AG09309 (cell line): ENCODE measurements around the gene APPL2.

ENCODE experiments used
- DNase-seq: peaks from one replicate; pipeline ENCODE4 v3.0.0-alpha.2; 2010; ENCODE audit warnings: low read depth
- H3K4me3 ChIP-seq: 2 replicates; pipeline ENCODE4 v1.5.1; 2011; ENCODE audit warnings: mild to moderate bottlenecking, low read depth, low read length, moderate library complexity; ENCODE audit not compliant: control insufficient read depth
- CTCF ChIP-seq: IDR thresholded peaks from 2 replicates; pipeline ENCODE4 v1.5.1; 2011; ENCODE audit warnings: mild to moderate bottlenecking, low read depth, low read length, inconsistent platforms; ENCODE audit not compliant: insufficient read depth, control insufficient read depth; ENCODE audit errors: missing control alignments

Gene APPL2

GRCh38 chr12:105162174-105162573 lies 73.8 kb downstream of the APPL2 start:
- no peak overlapping the region for H3K4me3 ChIP-seq
- DNase-seq = no peak
- no peak for TF ChIP-seq CTCF

- TF ChIP-seq CTCF = no peak
- no peak for DNase-seq
- no peak overlapping the region for H3K4me3 ChIP-seq
These were observed 77.1 kb downstream of the APPL2 start for GRCh38 chr12:105158876-105159275.

- no peak overlapping the region for H3K4me3 ChIP-seq
- TF ChIP-seq CTCF = no peak
- no peak for DNase-seq
These were observed 78.4 kb downstream of the APPL2 start for GRCh38 chr12:105157606-105158005.

GRCh38 chr12:105156260-105156659 lies 79.7 kb downstream of the APPL2 start:
- no peak for TF ChIP-seq CTCF
- no peak for DNase-seq
- no peak overlapping the region for H3K4me3 ChIP-seq

GRCh38 chr12:105142259-105142658 lies 93.7 kb downstream of the APPL2 start:
- DNase-seq = no peak
- no peak for TF ChIP-seq CTCF
- H3K4me3 ChIP-seq = no peak overlapping the region

- no peak overlapping the region for H3K4me3 ChIP-seq
- TF ChIP-seq CTCF = no peak
- no peak for DNase-seq
These were observed 94.6 kb downstream of the APPL2 start for GRCh38 chr12:105141320-105141922.

- TF ChIP-seq CTCF = no peak
- H3K4me3 ChIP-seq = no peak overlapping the region
- no peak for DNase-seq
These were observed 97.7 kb downstream of the APPL2 start for GRCh38 chr12:105138248-105138647.
